Vagina (tissue), 2 donors: ENCODE measurements around the gene EEF1A2.

Source experiments
- POLR2A ChIP-seq, 2 donors: fragments of 450-650 bp; IDR thresholded peaks; one replicate each; pipeline ENCODE4 v1.6.1; 2017; ENCODE audit warnings: antibody characterized with exemption in 2 of 2, mild to moderate bottlenecking in 2 of 2, moderate library complexity in 2 of 2
- TF ChIP-seq, protein P1 (sequence below), 3 experiments: fragments of 450-650 bp in 2 of 3; fragments of 200-600 bp in 1 of 3; sonication (generic) in 1 of 3; IDR thresholded peaks; one replicate each; pipeline ENCODE4 v1.5.1; 2017 to 2019; ENCODE audit warnings: antibody characterized with exemption in 3 of 3, mild to moderate bottlenecking in 2 of 3, moderate library complexity in 2 of 3

DNA sequence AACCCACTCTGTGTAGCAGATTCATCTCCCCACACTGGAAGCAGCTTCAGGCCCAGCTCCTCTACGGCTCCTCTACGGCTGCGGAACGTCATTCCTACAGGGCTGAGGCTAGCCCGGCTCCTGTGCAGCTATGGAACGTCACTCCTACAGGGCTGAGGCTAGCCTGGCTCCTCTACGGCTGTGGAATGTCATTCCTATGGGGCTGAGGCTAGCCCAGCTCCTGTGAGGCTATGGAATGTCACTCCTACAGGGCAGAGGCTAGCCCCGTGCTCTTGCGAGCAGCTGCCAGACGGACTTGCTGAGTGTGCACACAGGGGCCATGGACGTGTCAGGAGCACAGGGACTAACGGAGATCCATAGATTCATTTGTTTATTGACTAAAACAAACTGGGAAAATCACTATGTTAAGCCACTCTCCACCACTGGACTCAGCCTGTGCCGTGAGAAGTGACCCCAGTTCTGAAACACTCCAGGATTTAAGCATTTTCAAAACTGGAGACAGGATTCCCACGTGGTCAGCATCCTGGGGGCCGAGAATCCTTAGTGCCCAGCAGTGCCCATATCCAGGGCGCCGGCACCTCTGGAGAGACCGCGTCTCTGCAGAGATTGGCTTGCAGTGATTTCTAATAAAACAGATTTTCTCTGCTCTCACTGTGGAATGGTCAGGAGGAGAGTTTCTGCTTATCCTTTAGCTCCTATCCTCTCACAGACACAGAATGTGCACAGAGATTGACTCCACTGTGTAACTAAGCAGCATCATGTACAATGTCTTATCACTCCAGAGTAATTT, 31.4 kb downstream of the EEF1A2 start:
- TF ChIP-seq, protein P1, sequence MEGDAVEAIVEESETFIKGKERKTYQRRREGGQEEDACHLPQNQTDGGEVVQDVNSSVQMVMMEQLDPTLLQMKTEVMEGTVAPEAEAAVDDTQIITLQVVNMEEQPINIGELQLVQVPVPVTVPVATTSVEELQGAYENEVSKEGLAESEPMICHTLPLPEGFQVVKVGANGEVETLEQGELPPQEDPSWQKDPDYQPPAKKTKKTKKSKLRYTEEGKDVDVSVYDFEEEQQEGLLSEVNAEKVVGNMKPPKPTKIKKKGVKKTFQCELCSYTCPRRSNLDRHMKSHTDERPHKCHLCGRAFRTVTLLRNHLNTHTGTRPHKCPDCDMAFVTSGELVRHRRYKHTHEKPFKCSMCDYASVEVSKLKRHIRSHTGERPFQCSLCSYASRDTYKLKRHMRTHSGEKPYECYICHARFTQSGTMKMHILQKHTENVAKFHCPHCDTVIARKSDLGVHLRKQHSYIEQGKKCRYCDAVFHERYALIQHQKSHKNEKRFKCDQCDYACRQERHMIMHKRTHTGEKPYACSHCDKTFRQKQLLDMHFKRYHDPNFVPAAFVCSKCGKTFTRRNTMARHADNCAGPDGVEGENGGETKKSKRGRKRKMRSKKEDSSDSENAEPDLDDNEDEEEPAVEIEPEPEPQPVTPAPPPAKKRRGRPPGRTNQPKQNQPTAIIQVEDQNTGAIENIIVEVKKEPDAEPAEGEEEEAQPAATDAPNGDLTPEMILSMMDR (IDR thresholded peaks at IDR 0.05) = no peak
- TF ChIP-seq POLR2A (IDR thresholded peaks at IDR 0.05) = no peak
